H1 (cell line): ENCODE measurements around the gene HYLS1. TPM values are rescaled to one million over a fixed set of nuclear protein-coding genes. Genes with fewer than 3 reads are reported as not detected.
"Not testable (repeated sequence)": the region's sequence is repeated elsewhere in the genome, so short reads cannot be mapped to it uniquely, and the experiment has no call there.

Experiments
- CTCF ChIA-PET: fragments of 300-600 bp; sonication (Branson Sonifier 250); formaldehyde crosslinking; loops from one replicate; lab custom pipeline; 2021; ENCODE audit not compliant: partially characterized antibody; lab: Charles Lee
- POLR2A ChIA-PET: fragments of 300-600 bp; sonication (Branson Sonifier 250); formaldehyde crosslinking; loops from one replicate; lab custom pipeline; 2021; ENCODE audit warnings: inconsistent platforms; ENCODE audit not compliant: partially characterized antibody; lab: Charles Lee
- DNase-seq, 2 experiments: peaks; one replicate each; pipeline versions ENCODE4 v3.0.0 to v3.0.0-alpha.2; 2010 to 2022; ENCODE audit warnings: low spot score in 2 of 2, low read depth in 1 of 2, mixed read lengths in 1 of 2
- FAIRE-seq: peaks from 2 replicates; lab custom pipeline; 2011; peaks lifted over from hg19 to GRCh38; lab: Jason Lieb, UNC
- H2AFZ ChIP-seq: 2 replicates; pipeline ENCODE4 v1.8.1; 2012; ENCODE audit warnings: low read length, inconsistent platforms
- H2AK5ac ChIP-seq: 2 replicates; pipeline ENCODE4 v1.6.1; 2013; ENCODE audit warnings: low read depth, low read length
- H2BK120ac ChIP-seq: replicated peaks from 2 replicates; pipeline ENCODE3; 2013; ENCODE audit warnings: low read depth, low read length, inconsistent platforms
- H2BK12ac ChIP-seq: 2 replicates; pipeline ENCODE4 v1.6.1; 2013; ENCODE audit warnings: low read depth, low read length
- H2BK15ac ChIP-seq: 2 replicates; pipeline ENCODE4 v1.6.1; 2013; ENCODE audit warnings: low read length
- H2BK20ac ChIP-seq: 2 replicates; pipeline ENCODE4 v1.6.1; 2013; ENCODE audit warnings: low read length
- H2BK5ac ChIP-seq: 2 replicates; pipeline ENCODE4 v1.6.1; 2013; ENCODE audit warnings: low read depth, low read length
- H3K14ac ChIP-seq: 2 replicates; pipeline ENCODE4 v1.6.1; 2013; ENCODE audit warnings: inconsistent platforms; ENCODE audit not compliant: insufficient read length
- H3K18ac ChIP-seq: 2 replicates; pipeline ENCODE4 v1.6.1; 2013; ENCODE audit warnings: low read length; ENCODE audit errors: extremely low read depth
- H3K23ac ChIP-seq: 2 replicates; pipeline ENCODE4 v1.6.1; 2013; ENCODE audit warnings: inconsistent platforms; ENCODE audit not compliant: insufficient read length
- H3K23me2 ChIP-seq: 2 replicates; pipeline ENCODE4 v1.6.1; 2013; ENCODE audit warnings: low read depth, low read length
- H3K27ac ChIP-seq: 2 replicates; pipeline ENCODE4 v1.6.1; 2011; ENCODE audit warnings: low read depth, low read length, inconsistent platforms
- H3K27me3 ChIP-seq, 4 experiments: replicated peaks in 1 of 4; 1 replicate in 1 of 4; 2 replicates in 3 of 4; pipeline versions ENCODE4 v1.6.1 to v1.8.1; 2011 to 2013; ENCODE audit warnings: low read length in 3 of 4, mild to moderate bottlenecking in 3 of 4, inconsistent platforms in 2 of 4, mixed read lengths in 2 of 4, moderate library complexity in 1 of 4; ENCODE audit not compliant: control insufficient read depth in 3 of 4, insufficient read depth in 3 of 4; ENCODE audit errors: extremely low read depth in 1 of 4
- H3K36me3 ChIP-seq, 4 experiments: 2 replicates each; pipeline versions ENCODE4 v1.6.1 to v1.8.1; 2011 to 2013; ENCODE audit warnings: mild to moderate bottlenecking in 4 of 4, low read length in 3 of 4, moderate library complexity in 2 of 4, control low read depth in 1 of 4, inconsistent platforms in 1 of 4; ENCODE audit not compliant: insufficient read depth in 4 of 4, control insufficient read depth in 2 of 4
- H3K4ac ChIP-seq: replicated peaks from 2 replicates; pipeline ENCODE3; 2013; ENCODE audit warnings: low read length, low read depth, mixed read lengths, inconsistent platforms; ENCODE audit not compliant: insufficient read length
- H3K4me1 ChIP-seq, 4 experiments: replicated peaks in 1 of 4; 1 replicate in 1 of 4; 2 replicates in 3 of 4; pipeline versions ENCODE4 v1.6.1 to v1.8.1; 2011 to 2013; ENCODE audit warnings: low read length in 3 of 4, inconsistent platforms in 2 of 4, mixed read lengths in 1 of 4; ENCODE audit not compliant: insufficient read depth in 4 of 4, control insufficient read depth in 3 of 4
- H3K4me2 ChIP-seq, 2 experiments: 2 replicates each; pipeline versions ENCODE4 v1.6.1 to v1.8.1; 2011 to 2013; ENCODE audit warnings: low read depth in 2 of 2, low read length in 2 of 2, control low read depth in 1 of 2, inconsistent platforms in 1 of 2, mild to moderate bottlenecking in 1 of 2; ENCODE audit not compliant: insufficient read depth in 1 of 2
- H3K4me3 ChIP-seq, 4 experiments: fragments of 200-600, 300-600 bp in 1 of 4; sonication (generic), shearing (Covaris generic), sonication (Bioruptor Twin) in 1 of 4; 2 replicates each; pipeline versions ENCODE4 v1.5.1 to v1.8.1; 2011 to 2016; ENCODE audit warnings: low read length in 4 of 4, low read depth in 3 of 4, control low read depth in 2 of 4, inconsistent platforms in 2 of 4, mild to moderate bottlenecking in 2 of 4, mixed read lengths in 1 of 4, moderate library complexity in 1 of 4; ENCODE audit not compliant: insufficient read depth in 2 of 4; ENCODE audit errors: extremely low read depth in 1 of 4
- H3K56ac ChIP-seq: replicated peaks from 2 replicates; pipeline ENCODE3; 2013; ENCODE audit warnings: low read depth, mild to moderate bottlenecking, mixed read lengths, low read length, inconsistent platforms; ENCODE audit not compliant: insufficient read length
- H3K79me1 ChIP-seq: 2 replicates; pipeline ENCODE4 v1.6.1; 2013; ENCODE audit warnings: low read depth, low read length, control low read depth
- H3K79me2 ChIP-seq, 2 experiments: 2 replicates each; pipeline versions ENCODE4 v1.6.1 to v1.8.1; 2012 to 2013; ENCODE audit warnings: low read length in 2 of 2, mild to moderate bottlenecking in 2 of 2, inconsistent platforms in 1 of 2; ENCODE audit not compliant: insufficient read depth in 2 of 2, control insufficient read depth in 1 of 2
- H3K9ac ChIP-seq, 4 experiments: replicated peaks in 1 of 4; 1 replicate in 1 of 4; 2 replicates in 3 of 4; pipeline versions ENCODE4 v1.6.1 to v1.8.1; 2011 to 2013; ENCODE audit warnings: low read depth in 3 of 4, low read length in 3 of 4, control low read depth in 2 of 4, mild to moderate bottlenecking in 2 of 4, moderate library complexity in 2 of 4, inconsistent platforms in 1 of 4; ENCODE audit errors: extremely low read depth in 1 of 4
- H3K9me3 ChIP-seq, 2 experiments: 2 replicates each; pipeline versions ENCODE4 v1.6.1 to v1.8.1; 2012 to 2013; ENCODE audit warnings: mild to moderate bottlenecking in 2 of 2, moderate library complexity in 2 of 2, control low read depth in 1 of 2, inconsistent platforms in 1 of 2, low read depth in 1 of 2, low read length in 1 of 2, mixed read lengths in 1 of 2; ENCODE audit not compliant: insufficient read depth in 2 of 2
- H4K20me1 ChIP-seq, 2 experiments: replicated peaks in 1 of 2; 2 replicates each; pipeline versions ENCODE3 to v1.8.1; 2011 to 2013; ENCODE audit warnings: inconsistent platforms in 2 of 2, low read length in 2 of 2, mild to moderate bottlenecking in 1 of 2; ENCODE audit not compliant: insufficient read depth in 2 of 2, control insufficient read depth in 1 of 2
- H4K5ac ChIP-seq: 2 replicates; pipeline ENCODE4 v1.6.1; 2013; ENCODE audit warnings: low read length, low read depth, mixed read lengths, inconsistent platforms; ENCODE audit not compliant: insufficient read length
- H4K8ac ChIP-seq: 2 replicates; pipeline ENCODE4 v1.8.0; 2013; ENCODE audit warnings: mild to moderate bottlenecking, moderate library complexity, low read length, inconsistent platforms; ENCODE audit not compliant: insufficient read depth; ENCODE audit errors: extremely low read depth
- H4K91ac ChIP-seq: replicated peaks from 2 replicates; pipeline ENCODE3; 2013; ENCODE audit warnings: low read length, mixed read lengths, inconsistent platforms; ENCODE audit not compliant: insufficient read length
- WGBS, 2 experiments: shearing (Covaris generic) in 1 of 2; methylation state at CpG; one replicate each; pipeline versions ENCODE4 v1.1.6 to v1.1.7; 2013 to 2015; ENCODE audit warnings: low lambda C conversion rate in 2 of 2, mixed read lengths in 2 of 2, inconsistent platforms in 1 of 2, low coverage in 1 of 2, missing lambda C conversion rate in 1 of 2; ENCODE audit not compliant: insufficient replicate concordance in 2 of 2, insufficient coverage in 1 of 2, insufficient read length in 1 of 2; ENCODE audit errors: extremely low coverage in 1 of 2, missing lambda C conversion rate in 1 of 2; 5-methylcytosine and 5-hydroxymethylcytosine counted together
- polyA plus RNA-seq, 7 experiments: library from polyadenylated mRNA; depleted of rRNA in 3 of 7; stranded (reverse) in 5 of 7; unstranded in 2 of 7; fragments of >200 nt in 5 of 7; fragments of 200-250 nt in 2 of 7; gene quantifications; 1 replicate in 5 of 7; 2 replicates in 1 of 7; 4 replicates in 1 of 7; pipeline versions ENCODE4 v1.2.1 to v1.2.3, GENCODE V29; 2011 to 2013; ENCODE audit warnings: missing spikeins in 2 of 7, mixed read lengths in 2 of 7
- total RNA-seq: library from RNA; stranded (reverse); fragmentation: NEBNext Ultra II Directional; extraction: Animal tissue kit (Norgen Biotek cat#: 25700); gene quantifications from 2 replicates; pipeline ENCODE4 v1.2.1, GENCODE V29; 2021

Gene HYLS1
- total and polyA plus RNA-seq, 2 of the 8 experiments (the other 6 are each of a cell fraction or from before 2014, with no cell fraction given) = 5.1 to 11.6 TPM

GRCh38 chr11:125862786-125863185 is 24.7 kb upstream of the HYLS1 start:
- H2BK20ac ChIP-seq, H3K18ac ChIP-seq, H3K79me1 ChIP-seq, H2BK12ac ChIP-seq, H3K79me2 ChIP-seq, H3K4me1 ChIP-seq, H4K20me1 ChIP-seq, H2AK5ac ChIP-seq, H3K56ac ChIP-seq, H3K9me3 ChIP-seq, H3K23me2 ChIP-seq, FAIRE-seq, DNase-seq, H2AFZ ChIP-seq, H3K36me3 ChIP-seq, H4K91ac ChIP-seq, H3K14ac ChIP-seq, H4K5ac ChIP-seq, H4K8ac ChIP-seq, H3K27ac ChIP-seq, H3K23ac ChIP-seq, CTCF ChIA-PET, H3K4me2 ChIP-seq, H3K27me3 ChIP-seq, H2BK5ac ChIP-seq, H3K9ac ChIP-seq, POLR2A ChIA-PET, H2BK15ac ChIP-seq, H3K4ac ChIP-seq, H2BK120ac ChIP-seq, H3K4me3 ChIP-seq: not testable (repeated sequence)
- no CpG with 5 or more reads among the region's 33 CpGs for WGBS, 2 experiments

GRCh38 chr11:125865354-125865753 is 22.1 kb upstream of the HYLS1 start:
- H2BK15ac ChIP-seq, H2AFZ ChIP-seq, H3K56ac ChIP-seq, H3K14ac ChIP-seq, H3K23ac ChIP-seq, DNase-seq, H3K23me2 ChIP-seq, H3K9ac ChIP-seq, H2BK12ac ChIP-seq, H3K79me2 ChIP-seq, H3K4me2 ChIP-seq, H4K20me1 ChIP-seq, H3K9me3 ChIP-seq, H3K79me1 ChIP-seq, H2AK5ac ChIP-seq, H3K4me3 ChIP-seq, H4K8ac ChIP-seq, FAIRE-seq, H4K5ac ChIP-seq, H3K18ac ChIP-seq, H2BK120ac ChIP-seq, POLR2A ChIA-PET, H3K36me3 ChIP-seq, H2BK20ac ChIP-seq, H3K27ac ChIP-seq, H4K91ac ChIP-seq, H2BK5ac ChIP-seq, H3K4ac ChIP-seq, H3K27me3 ChIP-seq, H3K4me1 ChIP-seq, CTCF ChIA-PET: not testable (repeated sequence)
- 83% methylated on average over 4 of the region's 4 CpGs; no CpG with 5 or more reads in 1 of the 2 experiments for WGBS, 2 experiments
